Panc1 (cell line): Measurements from ENCODE around the gene SLC13A1. TPM values are rescaled to one million over a fixed set of nuclear protein-coding genes. Genes with fewer than 3 reads are reported as not detected.

Source experiments
- ATAC-seq: fragments of 200-7000 bp; cut with Tn5 transposase; 2 replicates; pipeline ENCODE4 v1.9.1; 2020; ENCODE audit warnings: mild to moderate bottlenecking, moderate library complexity
- BruUV-seq: library from RNA; stranded (reverse); fragments of 400-500 nt; replicated peaks from 2 replicates; lab custom pipeline; 2021; lab: Mats Ljungman, UMichigan
- CTCF ChIA-PET: fragments of 300-600 bp; sonication (Branson Sonifier 250); formaldehyde crosslinking; loops from one replicate; lab custom pipeline; 2022; ENCODE audit warnings: antibody characterized with exemption; lab: Charles Lee
- POLR2A ChIA-PET: fragments of 300-600 bp; sonication (Branson Sonifier 250); formaldehyde crosslinking; loops from one replicate; lab custom pipeline; 2022; ENCODE audit warnings: antibody characterized with exemption; lab: Charles Lee
- DNase-seq: peaks from one replicate; pipeline ENCODE4 v3.0.0-alpha.2; 2010; ENCODE audit warnings: low read depth, low spot score
- H3K27ac ChIP-seq: 2 replicates; pipeline ENCODE4 v1.5.1; 2011; ENCODE audit warnings: mild to moderate bottlenecking, low read length, inconsistent platforms
- H3K27me3 ChIP-seq: fragments of 200-500 bp; sonication (Bioruptor generic); 2 replicates; pipeline ENCODE4 v1.6.0; 2014; ENCODE audit warnings: low read length, inconsistent platforms; ENCODE audit not compliant: control insufficient read depth, insufficient read depth
- H3K36me3 ChIP-seq: fragments of 200-500 bp; sonication (Bioruptor generic); 2 replicates; pipeline ENCODE4 v1.5.1; 2014; ENCODE audit warnings: inconsistent platforms, mild to moderate bottlenecking, low read length, moderate library complexity; ENCODE audit not compliant: control insufficient read depth, insufficient read depth
- H3K4me1 ChIP-seq: 2 replicates; pipeline ENCODE4 v1.5.1; 2011; ENCODE audit warnings: inconsistent platforms, mild to moderate bottlenecking, low read length, moderate library complexity; ENCODE audit not compliant: control insufficient read depth, insufficient read depth
- H3K4me3 ChIP-seq, 2 experiments: 2 replicates each; pipeline ENCODE4 v1.5.1; 2011 to 2012; ENCODE audit warnings: low read depth in 2 of 2, low read length in 2 of 2, mild to moderate bottlenecking in 2 of 2, inconsistent platforms in 1 of 2, moderate library complexity in 1 of 2
- H3K9me3 ChIP-seq: fragments of 200-500 bp; sonication (Bioruptor generic); 2 replicates; pipeline ENCODE4 v1.5.1; 2014; ENCODE audit warnings: low read depth, mild to moderate bottlenecking, inconsistent platforms, low read length, moderate library complexity; ENCODE audit not compliant: control insufficient read depth, insufficient read depth
- CTCF ChIP-seq: fragments of 450-650 bp; IDR thresholded peaks from 2 replicates; pipeline ENCODE4 v1.5.1; 2017; ENCODE audit warnings: mild to moderate bottlenecking
- POLR2AphosphoS5 ChIP-seq: IDR thresholded peaks from 2 replicates; pipeline ENCODE4 v1.6.1; 2012; ENCODE audit warnings: mild to moderate bottlenecking, low read depth, low read length, moderate library complexity
- REST ChIP-seq, 2 experiments: IDR thresholded peaks; 2 replicates each; pipeline ENCODE4 v1.6.1; 2011 to 2012; ENCODE audit warnings: low read depth in 2 of 2, control low read depth in 1 of 2, low read length in 1 of 2, mild to moderate bottlenecking in 1 of 2, moderate library complexity in 1 of 2; ENCODE audit not compliant: insufficient read depth in 1 of 2
- SIN3A ChIP-seq: IDR thresholded peaks from 2 replicates; pipeline ENCODE4 v1.6.1; 2012; ENCODE audit warnings: low read depth, mild to moderate bottlenecking, low read length, moderate library complexity, borderline replicate concordance; ENCODE audit not compliant: insufficient read depth
- TCF7L2 ChIP-seq: IDR thresholded peaks from 2 replicates; pipeline ENCODE4 v1.6.1; 2011; ENCODE audit warnings: mild to moderate bottlenecking, low read depth, low read length, inconsistent platforms
- in situ Hi-C: cut with HindIII; loops from 2 replicates; pipeline ENCODE4 v1.10.0; 2016; ENCODE audit warnings: low sequenced_read_pairs, low pct_unique_long_range_greater_than_20kb
- intact Hi-C: fragments of 100-400 bp; cut with micrococcal nuclease; formaldehyde crosslinking; loops from one replicate; pipeline ENCODE4 v1.10.0; 2022; ENCODE audit not compliant: unreplicated experiment
- total RNA-seq: library from RNA; stranded (reverse); gene quantifications from one replicate; pipeline ENCODE4 v1.2.1, GENCODE V29; 2021; ENCODE audit not compliant: unreplicated experiment

The SLC13A1 gene
- total RNA-seq, 1 experiment from 2014 or later = not detected

DNA sequence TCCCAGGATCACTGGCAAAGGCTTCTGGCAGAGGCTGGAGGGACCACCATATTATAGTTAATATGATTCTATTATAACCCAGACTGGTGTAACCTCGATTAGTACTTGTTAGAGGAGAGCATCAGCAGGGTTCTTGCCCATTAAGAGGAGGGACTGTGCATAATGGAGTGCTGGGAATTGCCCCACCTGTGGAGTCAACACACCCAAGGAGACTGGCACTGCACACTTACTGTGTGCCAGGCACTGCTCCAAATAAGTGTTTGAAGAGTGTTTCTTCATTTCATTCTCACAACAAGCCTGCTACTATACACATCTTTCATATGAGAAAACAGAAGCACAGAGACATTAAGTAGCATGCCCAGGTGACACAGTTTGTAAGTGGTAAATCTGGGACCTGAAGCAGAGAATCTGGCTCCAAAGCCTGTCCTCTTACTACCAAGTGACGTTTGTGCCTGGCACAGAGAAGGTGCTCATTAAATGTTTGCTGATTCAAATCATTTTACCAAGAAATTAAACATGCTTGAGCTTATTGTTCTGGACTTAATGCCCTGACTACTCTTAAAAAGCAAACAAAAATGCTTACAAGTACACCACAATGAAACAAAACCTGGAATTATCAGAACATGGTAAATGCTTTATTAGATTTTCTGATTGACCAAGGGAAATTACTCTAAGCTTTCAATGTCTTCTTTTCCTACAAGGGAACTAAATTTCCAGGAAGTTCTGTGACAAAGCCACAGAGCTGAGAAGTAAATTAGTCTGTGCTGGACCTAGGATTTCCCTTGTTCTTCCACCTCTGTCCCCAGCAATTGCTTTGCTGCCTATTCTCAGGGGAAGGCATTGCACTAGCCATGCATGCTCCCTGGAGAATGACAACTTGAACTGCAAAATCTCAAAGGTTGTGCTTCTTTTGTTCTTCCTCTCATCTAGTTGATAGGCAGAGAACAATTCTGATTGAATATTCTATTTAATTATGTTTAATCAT is 809 bp downstream of the SLC13A1 start:
- in situ Hi-C loops = no loop called here

DNA sequence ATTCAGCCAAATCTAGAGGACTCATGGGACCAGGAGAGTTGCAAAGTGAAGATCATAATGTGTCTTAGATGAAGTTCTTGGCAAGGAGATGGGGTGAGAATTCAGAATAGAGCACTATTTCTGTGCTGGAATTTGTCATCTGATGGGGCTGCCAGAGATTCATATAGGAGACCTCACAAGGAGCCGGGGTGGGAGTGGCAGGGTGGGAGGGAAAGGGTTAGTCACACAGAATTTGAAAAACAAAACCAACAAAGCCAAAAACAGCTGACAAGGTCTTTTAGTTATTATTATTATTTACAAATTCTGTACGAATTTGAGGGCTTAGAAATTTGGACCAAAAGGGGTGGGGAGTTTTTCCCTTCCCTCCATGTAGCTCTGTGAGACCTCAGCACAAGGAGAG is 1.7 kb downstream of the SLC13A1 start:
- in situ Hi-C loops = no loop called here
- ATAC-seq (no peak), DNase-seq (no peak)
- H3K9me3 ChIP-seq = no peaks in the 10 kb centered on the region
- H3K27me3 ChIP-seq = no peaks in the 10 kb centered on the region
- H3K4me3 ChIP-seq = no peak overlapping the region
- intact Hi-C loops = no loop called here
- ChIA-PET POLR2A (no interaction called here), CTCF (no interaction called here)
- no peaks in the 10 kb centered on the region for H3K4me1 ChIP-seq
- no TSS peak for BruUV-seq
- no peak overlapping the region for H3K27ac ChIP-seq
- H3K36me3 ChIP-seq = no peaks in the 10 kb centered on the region; the same call in 1 of the 2 replicates
- no peak for TF ChIP-seq CTCF
- no peak for TF ChIP-seq SIN3A
- no peak for TF ChIP-seq TCF7L2
- TF ChIP-seq POLR2AphosphoS5 = no peak

More for the DNA sequence above, 809 bp downstream of the SLC13A1 start:
- H3K36me3 ChIP-seq = no peaks in the 10 kb centered on the region; the same call in 1 of the 2 replicates
- BruUV-seq = no TSS peak
- H3K4me1 ChIP-seq = no peaks in the 10 kb centered on the region
- CTCF ChIA-PET = no interaction called here
- TF ChIP-seq TCF7L2 (no peak), POLR2AphosphoS5 (no peak), SIN3A (no peak), REST (IDR thresholded peaks at IDR 0.05; ENCODE audit: insufficient read depth in 1 of 2, low read depth in 2 of 2, low read length in 1 of 2) (no peak), CTCF (no peak)
- H3K27ac ChIP-seq = no peak overlapping the region
- H3K27me3 ChIP-seq = no peaks in the 10 kb centered on the region
- ATAC-seq = no peak
- no peak for DNase-seq
- H3K4me3 ChIP-seq = no peak overlapping the region
- POLR2A ChIA-PET = no interaction called here
- intact Hi-C loops = no loop called here
- no peaks in the 10 kb centered on the region for H3K9me3 ChIP-seq
